Measurements from ENCODE around the gene NXPH3.

The NXPH3 gene

DNA sequence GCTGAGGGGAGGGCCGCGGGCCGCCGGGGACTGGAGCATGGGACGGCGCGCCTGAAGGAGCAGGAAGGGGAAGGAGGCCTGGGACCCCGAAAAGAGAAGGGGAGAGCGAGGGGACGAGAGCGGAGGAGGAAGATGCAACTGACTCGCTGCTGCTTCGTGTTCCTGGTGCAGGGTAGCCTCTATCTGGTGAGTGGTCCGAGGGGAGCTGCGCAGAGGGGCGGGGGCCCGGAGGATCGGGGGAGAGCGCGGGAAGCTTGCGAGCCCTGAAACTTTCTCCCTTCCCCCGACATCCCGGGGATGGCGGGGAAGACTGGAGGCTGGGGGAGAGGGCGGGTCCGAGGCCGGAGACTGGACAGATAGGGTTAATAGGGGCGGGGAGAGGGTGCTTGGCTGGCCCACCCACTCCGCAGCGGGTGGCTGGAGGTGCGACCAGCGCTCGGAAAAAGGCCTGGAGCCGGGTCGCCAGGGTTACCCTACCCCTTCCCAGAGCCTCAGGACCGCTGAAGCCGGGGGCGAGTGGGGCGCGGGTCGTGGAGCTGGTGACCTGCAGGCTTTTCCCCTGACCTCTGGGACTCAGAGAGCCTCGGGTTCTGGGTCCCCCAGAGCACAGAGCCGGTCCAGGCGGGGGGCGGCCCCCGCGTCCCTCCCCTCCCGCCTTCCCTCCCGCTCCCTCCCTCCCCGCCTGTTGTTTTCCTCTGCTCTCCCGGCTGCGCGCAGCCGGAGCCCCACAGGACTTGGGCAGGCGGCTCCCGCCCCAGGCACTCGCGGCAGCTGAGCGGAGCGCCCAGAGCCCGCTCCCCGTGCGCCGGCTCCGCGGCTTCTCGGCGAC, 631 bp downstream of the NXPH3 start:
- DNase-seq: no peak

DNA sequence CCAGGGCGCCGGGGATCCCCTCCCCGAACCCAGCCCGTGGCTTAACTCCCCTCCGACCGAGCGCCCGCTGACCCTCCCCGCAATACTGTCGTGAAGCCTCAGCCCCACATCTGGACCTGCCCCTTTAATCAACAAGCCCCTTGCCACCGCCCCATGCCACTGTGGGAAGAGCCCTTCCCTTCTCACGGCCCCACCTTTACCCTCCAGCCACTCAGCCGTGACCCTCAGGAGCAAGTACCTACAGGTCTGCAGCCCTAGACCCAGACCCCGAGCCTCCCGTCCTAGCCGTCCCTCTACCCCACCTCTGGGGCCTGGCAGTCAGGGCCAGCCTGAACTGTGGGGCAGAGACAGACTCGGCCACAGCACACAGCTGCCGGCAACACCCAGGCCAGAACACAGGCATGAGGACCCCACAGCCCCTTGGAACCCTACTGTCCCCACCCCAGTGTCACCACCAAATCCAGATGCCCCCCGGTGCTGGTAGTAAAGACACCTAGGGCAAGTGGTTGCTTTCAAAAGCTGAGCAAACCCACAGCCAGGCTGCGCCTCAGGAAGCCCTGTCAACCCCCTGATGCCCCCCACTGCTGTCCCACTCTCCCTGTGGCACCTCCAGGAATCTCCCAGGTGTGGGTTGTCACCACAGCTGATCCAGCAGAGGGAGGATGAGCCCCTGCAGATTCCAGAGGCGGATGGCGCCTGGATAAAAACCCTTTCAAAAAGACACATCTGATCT, 1.4 kb downstream of the NXPH3 start:
- no peak for DNase-seq

DNA sequence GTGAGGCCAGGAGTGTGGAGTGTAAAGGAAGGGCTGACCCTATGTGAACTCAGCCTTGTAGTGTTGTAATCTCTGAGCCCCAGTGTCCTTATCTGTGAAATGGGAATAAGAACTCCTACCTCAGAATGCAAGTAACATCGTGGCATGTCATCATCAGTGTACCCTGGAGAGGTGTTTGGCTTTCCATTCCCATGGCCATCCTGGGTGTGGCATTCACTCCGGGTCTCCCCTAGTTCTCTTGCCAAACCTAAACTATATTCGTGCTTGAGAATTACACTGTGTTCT, 1.9 kb downstream of the NXPH3 start:
- DNase-seq: no peak

DNA sequence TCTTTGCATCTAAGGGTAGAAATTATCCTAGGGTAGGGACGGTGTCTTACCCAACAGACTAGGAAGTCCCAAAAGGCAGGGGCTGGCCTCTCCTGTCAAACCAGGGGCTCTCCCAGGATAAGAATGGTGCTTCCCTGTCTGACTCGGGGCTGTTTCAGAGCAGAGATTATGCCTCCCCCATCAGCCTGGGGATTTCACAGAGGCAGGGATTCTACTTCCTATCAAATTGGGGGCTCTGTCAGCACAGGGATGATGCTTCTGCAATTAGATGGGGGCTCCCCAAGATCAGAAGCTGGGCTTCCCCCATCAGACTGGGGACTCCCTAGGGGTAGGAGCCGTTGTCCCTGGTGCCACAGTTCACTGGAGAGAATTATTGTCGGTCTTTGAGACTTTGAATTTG, 2.3 kb downstream of the NXPH3 start:
- no peak for DNase-seq

DNA sequence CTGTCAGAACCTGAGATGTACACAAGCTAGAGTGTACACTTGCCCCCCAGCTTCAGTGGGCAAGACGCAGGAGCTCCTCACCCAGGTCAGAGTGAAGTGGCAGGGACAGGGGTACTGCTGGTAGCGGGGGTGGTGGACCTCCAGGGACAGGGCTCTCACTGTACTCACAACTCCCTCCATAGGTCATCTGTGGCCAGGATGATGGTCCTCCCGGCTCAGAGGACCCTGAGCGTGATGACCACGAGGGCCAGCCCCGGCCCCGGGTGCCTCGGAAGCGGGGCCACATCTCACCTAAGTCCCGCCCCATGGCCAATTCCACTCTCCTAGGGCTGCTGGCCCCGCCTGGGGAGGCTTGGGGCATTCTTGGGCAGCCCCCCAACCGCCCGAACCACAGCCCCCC, 2.7 kb downstream of the NXPH3 start:
- DNase-seq: no peak

DNA sequence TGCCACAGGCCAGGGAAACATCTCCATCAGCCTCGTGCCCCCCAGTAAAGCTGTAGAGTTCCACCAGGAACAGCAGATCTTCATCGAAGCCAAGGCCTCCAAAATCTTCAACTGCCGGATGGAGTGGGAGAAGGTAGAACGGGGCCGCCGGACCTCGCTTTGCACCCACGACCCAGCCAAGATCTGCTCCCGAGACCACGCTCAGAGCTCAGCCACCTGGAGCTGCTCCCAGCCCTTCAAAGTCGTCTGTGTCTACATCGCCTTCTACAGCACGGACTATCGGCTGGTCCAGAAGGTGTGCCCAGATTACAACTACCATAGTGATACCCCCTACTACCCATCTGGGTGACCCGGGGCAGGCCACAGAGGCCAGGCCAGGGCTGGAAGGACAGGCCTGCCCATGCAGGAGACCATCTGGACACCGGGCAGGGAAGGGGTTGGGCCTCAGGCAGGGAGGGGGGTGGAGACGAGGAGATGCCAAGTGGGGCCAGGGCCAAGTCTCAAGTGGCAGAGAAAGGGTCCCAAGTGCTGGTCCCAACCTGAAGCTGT, 3.4 kb downstream of the NXPH3 start:
- DNase-seq: no peak

DNA sequence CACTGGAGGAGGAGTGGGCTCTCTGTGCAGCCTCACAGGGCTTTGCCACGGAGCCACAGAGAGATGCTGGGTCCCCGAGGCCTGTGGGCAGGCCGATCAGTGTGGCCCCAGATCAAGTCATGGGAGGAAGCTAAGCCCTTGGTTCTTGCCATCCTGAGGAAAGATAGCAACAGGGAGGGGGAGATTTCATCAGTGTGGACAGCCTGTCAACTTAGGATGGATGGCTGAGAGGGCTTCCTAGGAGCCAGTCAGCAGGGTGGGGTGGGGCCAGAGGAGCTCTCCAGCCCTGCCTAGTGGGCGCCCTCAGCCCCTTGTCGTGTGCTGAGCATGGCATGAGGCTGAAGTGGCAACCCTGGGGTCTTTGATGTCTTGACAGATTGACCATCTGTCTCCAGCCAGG, 3.9 kb downstream of the NXPH3 start:
- DNase-seq: no peak

DNA sequence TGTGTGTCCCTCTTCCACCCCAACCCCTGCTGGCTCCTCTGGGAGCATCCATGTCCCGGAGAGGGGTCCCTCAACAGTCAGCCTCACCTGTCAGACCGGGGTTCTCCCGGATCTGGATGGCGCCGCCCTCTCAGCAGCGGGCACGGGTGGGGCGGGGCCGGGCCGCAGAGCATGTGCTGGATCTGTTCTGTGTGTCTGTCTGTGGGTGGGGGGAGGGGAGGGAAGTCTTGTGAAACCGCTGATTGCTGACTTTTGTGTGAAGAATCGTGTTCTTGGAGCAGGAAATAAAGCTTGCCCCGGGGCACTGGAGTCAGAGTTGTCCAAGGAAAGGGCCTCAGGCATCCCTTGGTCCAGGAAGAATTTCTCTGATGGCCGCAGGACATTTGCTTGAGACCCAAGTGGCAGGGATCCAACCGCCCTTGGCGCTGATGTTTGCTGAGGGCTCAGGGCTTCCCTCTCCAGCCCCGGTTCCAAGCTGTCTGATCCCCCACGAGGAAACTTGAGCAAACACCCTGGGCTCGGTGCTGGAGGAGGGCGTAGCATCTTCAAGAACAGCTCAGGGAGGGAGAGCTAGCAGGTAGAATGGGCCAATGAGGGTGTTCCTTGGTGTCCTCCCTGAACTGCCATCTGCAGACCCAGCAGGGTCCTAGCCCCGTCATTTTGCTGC, 4.5 kb downstream of the NXPH3 start:
- no peak for DNase-seq

DNA sequence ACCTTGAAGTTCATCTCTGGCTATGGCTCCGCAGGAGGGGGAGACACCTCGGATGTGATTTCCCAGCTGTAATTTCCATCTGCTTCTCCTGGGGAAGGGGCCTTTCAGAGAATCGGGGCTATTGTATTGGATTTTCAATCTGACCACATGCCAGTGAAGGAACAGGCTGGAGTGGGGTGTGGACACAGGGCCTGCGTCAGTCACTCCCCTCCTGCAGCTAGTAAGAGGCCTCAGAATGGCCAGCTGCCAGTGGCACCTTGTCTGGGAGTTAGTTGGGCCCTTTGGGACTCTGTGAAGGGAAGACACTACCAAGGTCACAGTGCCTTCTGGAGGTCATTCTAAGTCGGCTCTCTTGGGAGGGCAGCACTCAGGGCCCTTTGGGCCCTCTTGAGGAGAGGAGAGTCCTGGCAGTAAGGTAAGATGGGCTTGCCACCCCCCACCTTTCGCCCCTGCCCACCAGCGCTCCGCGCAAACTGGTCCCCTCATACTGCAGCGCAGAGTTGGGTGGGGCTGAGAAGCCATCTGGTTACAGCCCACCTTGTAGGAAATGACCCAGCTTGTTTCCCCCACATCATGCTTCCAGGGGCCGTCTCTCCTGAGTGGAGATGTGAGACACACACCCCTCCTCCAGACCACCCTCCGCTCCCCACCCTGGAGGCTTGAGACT, 5.4 kb downstream of the NXPH3 start:
- no peak for DNase-seq

DNA sequence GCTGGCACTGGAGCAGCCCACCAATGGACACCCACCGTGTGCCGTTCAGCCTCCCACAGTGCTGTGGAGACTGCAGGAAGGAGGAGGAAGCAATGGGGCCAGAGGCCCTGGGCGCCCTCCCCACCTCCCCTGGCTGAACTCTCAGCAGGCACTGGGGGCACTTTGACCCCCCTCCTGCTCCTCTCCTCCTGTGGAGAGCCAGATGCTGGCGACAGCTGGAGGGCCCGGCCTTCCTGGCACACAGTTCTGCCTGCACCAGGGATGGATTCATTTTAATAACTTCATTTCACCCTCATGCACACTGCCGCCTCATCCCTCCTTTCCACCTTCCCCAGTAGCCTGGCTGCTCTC, 6.0 kb downstream of the NXPH3 start:
- no peak for DNase-seq

DNA sequence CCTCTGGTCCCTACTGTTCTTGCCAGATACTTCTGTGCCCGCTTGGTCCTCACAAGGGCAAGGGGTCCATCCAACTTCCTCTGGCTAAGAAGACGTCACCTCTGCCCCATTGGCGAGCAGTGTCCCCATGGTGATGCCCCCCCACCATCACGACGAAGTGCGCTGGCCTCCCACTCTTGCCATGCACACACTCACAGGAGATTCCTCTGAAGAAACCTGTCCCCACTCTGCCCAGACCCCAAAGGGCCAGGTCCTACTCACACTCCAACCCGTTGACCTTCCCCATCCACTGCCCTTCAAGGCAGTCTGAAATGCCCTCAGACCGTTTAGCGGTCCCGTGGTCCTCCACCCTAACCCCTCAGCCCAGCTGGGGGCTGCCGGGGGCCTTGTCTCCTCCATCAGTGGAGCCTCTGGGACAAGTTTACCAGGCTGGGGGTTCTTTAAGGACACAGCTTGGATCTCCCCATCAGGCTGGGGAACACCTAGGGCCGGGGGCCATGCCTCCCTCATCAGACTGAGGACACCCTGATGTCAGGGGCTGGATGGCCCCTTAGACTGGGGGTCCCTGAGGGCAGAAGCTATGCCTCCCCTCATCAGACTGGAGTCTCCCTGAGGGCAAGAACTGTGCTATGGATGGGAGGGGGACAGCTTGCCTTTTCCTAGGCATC, 6.5 kb downstream of the NXPH3 start:
- no peak for DNase-seq

DNA sequence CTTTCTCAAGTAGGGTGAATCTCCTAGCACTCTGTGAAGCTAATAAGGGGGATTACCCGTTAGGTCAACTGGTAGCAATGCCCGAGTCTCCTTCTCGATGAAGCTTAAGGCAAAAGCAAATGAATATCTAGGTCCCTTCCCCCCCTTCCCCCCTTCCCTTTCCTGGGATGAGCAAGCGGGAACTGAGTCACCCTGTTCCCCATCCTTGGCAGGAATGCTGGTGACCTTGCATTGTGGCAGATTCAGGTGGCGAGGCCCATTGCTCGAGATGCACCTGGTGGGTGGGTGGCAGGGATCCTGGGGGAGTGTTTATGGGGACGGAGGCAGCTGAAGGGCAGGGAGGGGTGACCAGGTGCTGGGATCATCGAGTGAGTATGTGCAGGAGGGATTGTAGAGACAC, 7.1 kb downstream of the NXPH3 start:
- DNase-seq: no peak

DNA sequence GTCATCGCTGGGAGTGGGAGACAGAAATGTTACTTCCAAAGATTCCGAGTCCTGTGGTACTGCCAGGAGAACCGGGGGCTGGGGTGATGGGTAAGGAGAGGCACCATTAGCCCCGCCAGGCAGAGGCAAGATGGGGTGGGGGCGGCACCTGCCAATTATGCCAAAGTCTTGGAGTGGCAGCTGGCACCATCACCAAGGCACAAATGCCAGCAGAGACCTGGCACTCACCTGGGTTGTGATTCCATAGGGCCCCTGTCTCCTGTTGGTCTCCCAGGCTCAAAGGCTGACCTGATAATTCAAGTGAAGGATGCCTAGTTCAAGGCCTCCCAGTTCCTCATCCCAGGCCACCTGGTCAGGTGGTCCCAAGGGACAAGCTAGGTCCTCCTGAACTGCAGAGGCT, 7.6 kb downstream of the NXPH3 start:
- DNase-seq: no peak

DNA sequence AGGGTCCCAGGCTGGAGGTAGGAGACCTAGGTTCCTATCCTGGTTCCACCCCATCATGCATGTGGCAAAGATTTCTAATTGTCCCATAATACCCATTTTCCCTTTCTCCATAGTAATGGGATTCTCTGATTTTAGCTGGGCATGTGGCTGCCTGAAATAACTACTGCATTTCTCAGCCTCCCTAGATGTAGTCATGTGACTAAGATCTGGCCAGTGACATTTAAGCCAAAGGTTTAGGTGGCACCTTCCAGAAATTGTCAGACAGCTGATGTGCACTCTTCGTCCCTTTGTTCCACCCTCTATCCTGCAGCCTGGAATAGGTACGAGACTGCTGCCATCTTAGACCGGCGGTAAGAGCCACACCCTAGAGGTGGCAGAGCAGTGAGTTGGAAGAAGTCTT, 8.2 kb downstream of the NXPH3 start:
- DNase-seq: no peak

DNA sequence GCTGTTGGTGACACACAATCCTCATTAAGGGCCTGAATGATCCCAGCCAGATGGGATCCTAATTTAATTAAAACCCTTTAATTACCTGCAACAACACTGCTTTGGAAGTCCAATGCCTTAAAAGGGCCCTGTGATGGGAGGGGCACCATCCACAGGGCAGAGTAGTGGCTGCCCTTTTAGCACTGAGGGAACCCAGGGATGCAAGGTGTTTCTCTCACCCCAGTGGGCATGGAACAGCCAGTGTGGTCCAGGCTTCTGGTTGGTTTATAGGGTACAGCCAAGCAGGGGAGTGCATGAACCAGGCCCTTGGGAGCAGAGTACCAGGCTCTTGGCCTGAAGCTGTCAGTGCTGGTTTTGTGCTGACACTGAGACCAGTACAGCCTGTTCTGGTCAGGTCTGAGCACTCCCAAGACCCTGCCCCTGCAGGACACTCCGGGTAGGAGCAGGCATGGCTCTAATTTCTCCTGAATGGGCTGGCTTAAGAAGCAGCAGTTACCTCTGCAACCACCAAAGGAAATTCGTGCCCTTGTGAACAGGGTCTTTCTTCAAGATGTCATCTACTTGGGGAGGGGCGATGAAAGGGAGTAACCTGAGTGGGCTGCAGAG, 9.9 kb downstream of the NXPH3 start:
- no peak for DNase-seq

DNA sequence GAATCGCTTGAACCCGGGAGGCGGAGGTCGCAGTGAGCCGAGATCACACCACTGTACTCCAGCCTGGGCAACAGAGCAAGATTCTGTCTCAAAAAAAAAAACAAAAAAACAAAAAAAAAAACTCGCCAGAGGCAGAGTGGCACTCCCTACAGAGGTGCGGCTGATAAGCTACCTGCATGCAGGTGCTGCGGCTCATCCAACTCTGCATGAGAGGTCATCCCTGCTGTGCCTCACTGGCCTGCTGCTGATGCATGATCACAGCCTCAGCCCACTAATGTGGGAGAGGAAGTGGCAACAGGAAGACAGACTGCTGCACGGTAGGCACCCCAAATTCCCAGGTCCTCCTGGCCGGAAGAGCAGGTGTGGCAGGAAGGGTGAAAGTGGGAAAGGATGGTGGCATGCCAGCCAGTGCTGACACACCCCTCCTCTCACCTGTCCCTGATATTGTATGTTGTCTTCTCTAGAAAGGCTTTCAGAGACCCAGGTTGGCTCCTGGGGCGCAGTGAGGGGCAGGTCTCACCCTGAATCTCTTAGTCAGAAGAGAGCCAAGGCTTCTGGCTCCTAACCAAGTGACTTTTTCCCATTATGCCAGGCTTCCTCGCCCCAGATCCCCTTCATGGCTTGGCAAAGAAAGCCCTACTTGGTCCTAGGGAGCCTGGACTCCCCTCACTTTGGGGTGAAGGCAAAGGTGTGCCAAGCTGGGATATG, 11.8 kb downstream of the NXPH3 start:
- no peak for DNase-seq

DNA sequence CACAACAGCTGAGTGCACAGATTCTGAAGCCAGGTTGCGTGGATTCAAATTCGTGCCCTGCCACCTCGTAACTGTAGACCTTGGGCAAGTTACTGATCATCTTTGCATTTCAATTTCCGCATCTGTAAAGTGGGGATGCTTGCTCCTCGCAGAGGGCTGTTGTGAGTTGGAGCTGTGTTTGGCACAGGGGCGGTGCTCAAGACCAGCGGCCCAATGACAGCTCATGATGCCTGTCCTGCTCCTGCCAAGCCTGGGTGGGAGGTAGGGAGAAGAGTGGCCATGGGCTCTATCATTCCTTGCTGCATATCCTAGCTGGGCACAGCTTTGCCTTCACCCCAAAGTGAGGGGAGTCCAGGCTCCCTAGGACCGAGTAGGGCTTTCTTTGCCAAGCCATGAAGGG, 12.6 kb downstream of the NXPH3 start:
- no peak for DNase-seq

DNA sequence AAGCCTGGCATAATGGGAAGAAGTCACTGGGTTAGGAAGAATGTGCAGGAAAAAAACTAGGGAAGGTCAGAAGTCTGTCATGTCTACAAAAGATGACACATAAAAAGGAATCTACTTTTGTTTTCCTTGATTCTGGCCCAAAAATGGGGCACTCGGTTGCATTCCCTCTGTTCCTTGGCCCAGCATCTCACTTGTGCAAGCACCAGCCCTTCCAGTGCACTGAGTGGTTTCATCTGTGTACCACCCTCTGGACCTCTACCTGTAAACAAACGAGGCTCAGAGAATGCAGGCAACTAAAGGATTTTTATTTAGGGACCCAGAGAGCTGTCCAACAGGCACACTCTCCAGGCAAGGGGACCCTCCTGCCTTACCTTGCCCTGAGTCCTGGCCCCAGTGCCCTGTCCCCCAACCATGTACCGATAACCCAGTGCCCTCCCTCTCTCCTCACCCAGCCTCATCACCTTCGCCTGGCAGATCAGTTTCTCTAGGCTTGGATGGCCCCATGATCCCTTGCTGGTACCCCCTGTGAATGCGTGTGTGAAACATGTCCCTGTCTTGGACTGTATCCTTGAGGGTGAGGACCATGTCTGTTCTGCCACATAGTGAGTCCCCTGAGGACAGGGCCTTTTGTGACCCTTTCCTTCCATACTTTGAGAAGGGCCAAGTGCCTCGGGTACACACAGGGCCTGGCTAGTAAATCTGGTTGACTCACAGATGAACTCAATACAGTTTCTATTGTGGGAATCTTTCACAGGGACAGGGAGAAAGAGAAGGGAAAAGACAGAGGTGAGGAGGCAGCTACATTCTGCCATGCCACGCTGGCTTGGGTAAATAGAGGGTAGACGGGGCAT, 13.3 kb downstream of the NXPH3 start:
- no peak for DNase-seq

DNA sequence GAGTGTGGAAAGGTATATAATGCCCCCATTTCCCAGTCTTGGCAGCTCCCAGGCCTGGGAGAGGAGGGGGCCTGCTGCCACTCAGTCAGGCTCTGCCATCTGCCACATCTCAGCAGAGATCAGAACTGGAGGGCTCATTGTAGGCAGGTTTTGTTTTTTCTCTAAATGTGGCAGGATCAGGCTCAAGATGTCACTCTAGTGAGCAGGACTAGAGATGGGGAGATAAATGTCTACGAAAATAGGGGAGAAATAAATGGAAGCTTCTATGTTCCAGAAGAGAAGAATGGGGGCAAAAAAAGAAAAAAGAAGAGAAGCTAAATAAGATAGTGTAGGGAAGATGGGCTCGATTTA, 13.9 kb downstream of the NXPH3 start:
- DNase-seq: no peak

DNA sequence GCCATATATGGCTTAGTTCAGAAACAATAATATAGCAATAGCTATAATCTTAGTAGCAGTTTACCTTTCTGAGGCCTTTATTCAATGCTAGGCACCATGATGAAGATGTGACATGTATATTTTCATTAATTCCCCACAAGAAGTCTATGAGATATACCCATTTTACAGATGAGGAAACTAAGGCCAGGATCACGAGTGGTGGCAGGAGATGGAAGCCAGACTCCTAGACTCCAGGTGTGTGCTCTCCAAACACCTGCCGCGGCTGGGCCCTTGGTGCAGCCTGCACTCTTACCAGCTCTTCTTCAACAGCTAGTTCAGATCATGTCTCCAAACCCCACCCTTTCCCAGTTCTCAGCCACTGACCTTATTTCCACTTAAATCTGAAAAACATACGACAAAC, 15.2 kb downstream of the NXPH3 start:
- no peak for DNase-seq

DNA sequence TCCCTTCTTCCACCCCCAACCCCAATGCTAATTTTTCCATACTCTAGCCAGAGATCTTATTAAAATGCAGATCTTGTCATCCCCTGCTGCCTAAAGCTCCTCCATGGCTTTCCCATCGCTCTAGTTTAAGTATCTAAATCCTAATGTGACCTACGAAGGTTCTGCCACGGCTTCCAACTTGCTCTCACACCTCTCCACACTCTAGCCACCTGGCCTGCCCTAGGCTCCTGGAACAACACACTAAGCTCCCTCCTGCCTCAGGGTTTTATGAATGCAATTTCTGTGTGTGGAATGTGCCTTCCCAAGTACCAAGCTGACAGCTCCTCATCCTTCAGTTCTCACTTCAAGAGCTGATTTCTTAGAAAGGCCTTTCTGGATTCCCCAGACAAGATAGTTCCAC, 16.6 kb downstream of the NXPH3 start:
- DNase-seq: no peak
